Sigmoid colon (tissue), 4 donors: ENCODE results near the gene MACROD2.
"Not testable (repeated sequence)": the region's sequence is repeated elsewhere in the genome, so short reads cannot be mapped to it uniquely, and the experiment has no call there.

Experiments
- CTCF ChIP-seq, 4 experiments: fragments of 450-650 bp in 3 of 4; fragments of 200-600 bp in 1 of 4; IDR thresholded peaks; one replicate each; pipeline ENCODE4 v1.5.1; 2016 to 2019; ENCODE audit warnings: antibody characterized with exemption in 4 of 4, mild to moderate bottlenecking in 3 of 4, moderate library complexity in 2 of 4
- POLR2AphosphoS5 ChIP-seq, 4 donors: sonication (generic); formaldehyde crosslinking; IDR thresholded peaks; one replicate each; pipeline ENCODE4 v1.6.1; 2017; ENCODE audit warnings: antibody characterized with exemption in 4 of 4

GRCh38 chr20:15377603-15378002 lies 1382.3 kb downstream of the MACROD2 start:
- not testable (repeated sequence) for TF ChIP-seq CTCF, POLR2AphosphoS5 (IDR thresholded peaks at IDR 0.05)
